Measurements from ENCODE around the gene NCOA3. TPM values are rescaled to one million over a fixed set of nuclear protein-coding genes. Genes with fewer than 3 reads are reported as not detected.

The NCOA3 gene
- total RNA-seq, 1 experiment from 2014 or later: 60.3 TPM

- Mint-ChIP-seq H3K27me3 (ENCODE audit: unreplicated experiment) (no peaks in the 10 kb centered on the region), H3K9me3 (ENCODE audit: low read depth, unreplicated experiment) (no peaks in the 10 kb centered on the region), H3K27ac (ENCODE audit: unreplicated experiment) (no peak overlapping the region), H3K36me3 (ENCODE audit: insufficient read depth, unreplicated experiment) (peaks cover 6% of the 10 kb centered on the region), H3K4me3 (ENCODE audit: low read depth, unreplicated experiment) (no peak overlapping the region), H3K4me1 (ENCODE audit: low read depth, unreplicated experiment) (peaks cover 27% of the 10 kb centered on the region)
- DNase-seq: no peak
- no TSS peak for BruUV-seq (replicated peaks)
- TF ChIP-seq CTCF (IDR thresholded peaks at IDR 0.05; ENCODE audit: unreplicated experiment): no peak
- CTCF ChIA-PET: no interaction called here
- intact Hi-C loops (cut with micrococcal nuclease; ENCODE audit: unreplicated experiment): no loop called here
Observed at GRCh38 chr20:47557791-47558190, 56.1 kb downstream of the NCOA3 start.

- Mint-ChIP-seq H3K27me3 (ENCODE audit: unreplicated experiment) (no peaks in the 10 kb centered on the region), H3K27ac (ENCODE audit: unreplicated experiment) (no peak overlapping the region), H3K36me3 (ENCODE audit: insufficient read depth, unreplicated experiment) (peaks cover 6% of the 10 kb centered on the region), H3K4me1 (ENCODE audit: low read depth, unreplicated experiment) (peaks cover 33% of the 10 kb centered on the region), H3K4me3 (ENCODE audit: low read depth, unreplicated experiment) (no peak overlapping the region), H3K9me3 (ENCODE audit: low read depth, unreplicated experiment) (no peaks in the 10 kb centered on the region)
- no peak for DNase-seq
- BruUV-seq (replicated peaks): no TSS peak
- intact Hi-C loops (cut with micrococcal nuclease; ENCODE audit: unreplicated experiment): no loop called here
- CTCF ChIA-PET: no interaction called here
- TF ChIP-seq CTCF (IDR thresholded peaks at IDR 0.05; ENCODE audit: unreplicated experiment): no peak
Observed at GRCh38 chr20:47558295-47559066, 56.8 kb downstream of the NCOA3 start.

GRCh38 chr20:47559141-47559540, 57.5 kb downstream of the NCOA3 start:
- DNase-seq: no peak
- peaks cover 36% of the 10 kb centered on the region for H3K4me1 Mint-ChIP-seq (ENCODE audit: low read depth, unreplicated experiment)
- no peak for TF ChIP-seq CTCF (IDR thresholded peaks at IDR 0.05; ENCODE audit: unreplicated experiment)
- no TSS peak for BruUV-seq (replicated peaks)
- H3K27ac Mint-ChIP-seq (ENCODE audit: unreplicated experiment): no peak overlapping the region
- intact Hi-C loops (cut with micrococcal nuclease; ENCODE audit: unreplicated experiment): no loop called here
- peaks cover 6% of the 10 kb centered on the region for H3K36me3 Mint-ChIP-seq (ENCODE audit: insufficient read depth, unreplicated experiment)
- CTCF ChIA-PET: no interaction called here
- no peak overlapping the region for H3K4me3 Mint-ChIP-seq (ENCODE audit: low read depth, unreplicated experiment)
- H3K9me3 Mint-ChIP-seq (ENCODE audit: low read depth, unreplicated experiment): no peaks in the 10 kb centered on the region
- no peaks in the 10 kb centered on the region for H3K27me3 Mint-ChIP-seq (ENCODE audit: unreplicated experiment)

GRCh38 chr20:47561180-47561579, 59.5 kb downstream of the NCOA3 start:
- intact Hi-C loops (cut with micrococcal nuclease; ENCODE audit: unreplicated experiment): no loop called here
- no peaks in the 10 kb centered on the region for H3K9me3 Mint-ChIP-seq (ENCODE audit: low read depth, unreplicated experiment)
- H3K4me1 Mint-ChIP-seq (ENCODE audit: low read depth, unreplicated experiment): peaks cover 55% of the 10 kb centered on the region
- CTCF ChIA-PET: interaction anchor here (0.6 to 1.2 kb wide), 4 partner anchors 18 to 90 kb away, joined by 3 to 7 read pairs (median 4); no protein-coding TSS in a partner anchor
- no TSS peak for BruUV-seq (replicated peaks)
- TF ChIP-seq CTCF (IDR thresholded peaks at IDR 0.05; ENCODE audit: unreplicated experiment): no peak
- no peak for DNase-seq
- H3K27me3 Mint-ChIP-seq (ENCODE audit: unreplicated experiment): no peaks in the 10 kb centered on the region
- no peaks in the 10 kb centered on the region for H3K36me3 Mint-ChIP-seq (ENCODE audit: insufficient read depth, unreplicated experiment)
- H3K4me3 Mint-ChIP-seq (ENCODE audit: low read depth, unreplicated experiment): no peak overlapping the region
- no peak overlapping the region for H3K27ac Mint-ChIP-seq (ENCODE audit: unreplicated experiment)
